GM12891 (cell line): ENCODE measurements around the gene SNAP25.

Source experiments
- DNase-seq: peaks from one replicate; pipeline ENCODE4 v3.0.0; 2011; ENCODE audit warnings: low spot score; ENCODE audit not compliant: insufficient read length
- FAIRE-seq: peaks from 2 replicates; lab custom pipeline; 2011; peaks lifted over from hg19 to GRCh38; lab: Jason Lieb, UNC
- PAX5 ChIP-seq: IDR thresholded peaks from 2 replicates; pipeline ENCODE4 v1.6.1; 2011; ENCODE audit warnings: low read length, moderate library complexity, mild to moderate bottlenecking; ENCODE audit not compliant: insufficient read depth, severe bottlenecking
- POLR2A ChIP-seq: IDR thresholded peaks from 2 replicates; pipeline ENCODE4 v1.6.1; 2011; ENCODE audit warnings: low read depth, low read length, control low read depth
- POLR2AphosphoS5 ChIP-seq: IDR thresholded peaks from 2 replicates; pipeline ENCODE4 v1.6.1; 2011; ENCODE audit warnings: low read depth, low read length, control low read depth
- POU2F2 ChIP-seq: IDR thresholded peaks from 2 replicates; pipeline ENCODE4 v1.6.1; 2011; ENCODE audit warnings: low read depth, mild to moderate bottlenecking, control low read depth, low read length, moderate library complexity
- SPI1 ChIP-seq: IDR thresholded peaks from 2 replicates; pipeline ENCODE4 v1.6.1; 2011; ENCODE audit warnings: low read depth, low read length, control low read depth
- TAF1 ChIP-seq: IDR thresholded peaks from 2 replicates; pipeline ENCODE4 v1.6.1; 2011; ENCODE audit warnings: low read depth, low read length, control low read depth

Gene SNAP25

DNA sequence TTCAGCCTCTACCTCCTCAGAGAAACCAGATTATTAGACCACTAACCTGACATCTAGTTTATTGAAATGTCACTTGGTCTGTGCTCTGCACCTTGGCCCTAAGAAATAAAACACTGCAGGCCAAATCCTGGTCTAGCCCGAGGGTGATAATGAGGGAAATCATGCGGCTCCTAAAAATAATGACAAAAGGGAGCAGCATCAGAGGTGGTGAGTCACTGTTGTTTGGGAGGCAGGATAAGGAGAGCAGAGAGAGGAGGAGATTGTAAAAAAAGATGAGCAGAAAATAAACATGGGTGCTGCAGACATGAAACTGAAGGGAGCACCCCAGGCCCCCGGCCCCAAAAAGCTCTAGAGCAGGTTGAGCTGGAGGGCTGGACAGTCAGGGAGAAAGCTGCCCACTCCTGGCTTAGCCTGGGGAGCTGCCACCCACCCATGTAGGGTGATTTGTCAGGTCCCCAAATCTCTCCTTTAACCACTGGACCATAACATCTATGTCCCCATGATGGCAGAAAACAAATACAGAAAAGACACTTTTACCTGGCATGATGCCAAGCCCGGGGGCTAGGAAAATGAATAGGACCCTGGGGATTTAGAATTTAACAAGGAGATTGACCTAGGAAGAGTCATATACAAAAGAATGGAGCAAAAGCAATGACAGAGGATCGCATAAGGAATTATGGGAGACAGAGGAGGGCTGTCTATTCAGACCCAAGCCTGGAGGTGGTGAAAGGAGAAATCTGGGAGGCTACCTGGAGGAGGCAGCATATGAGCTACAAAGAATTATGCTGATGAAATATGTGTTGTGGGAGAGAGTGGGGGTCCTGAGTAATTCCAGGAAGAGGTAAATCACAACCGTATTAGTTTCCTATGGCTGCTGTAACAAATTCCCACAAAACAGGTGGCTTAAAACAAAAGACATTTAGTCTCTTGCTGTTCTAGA, 103.7 kb downstream of the SNAP25 start:
- FAIRE-seq (no peak), DNase-seq (no peak)
- TF ChIP-seq POLR2AphosphoS5 (no peak), POU2F2 (no peak)

- no peak for TF ChIP-seq POU2F2
- no peak for FAIRE-seq
- DNase-seq: no peak
Measured at GRCh38 chr20:10323729-10324128, 105.1 kb downstream of the SNAP25 start.

DNA sequence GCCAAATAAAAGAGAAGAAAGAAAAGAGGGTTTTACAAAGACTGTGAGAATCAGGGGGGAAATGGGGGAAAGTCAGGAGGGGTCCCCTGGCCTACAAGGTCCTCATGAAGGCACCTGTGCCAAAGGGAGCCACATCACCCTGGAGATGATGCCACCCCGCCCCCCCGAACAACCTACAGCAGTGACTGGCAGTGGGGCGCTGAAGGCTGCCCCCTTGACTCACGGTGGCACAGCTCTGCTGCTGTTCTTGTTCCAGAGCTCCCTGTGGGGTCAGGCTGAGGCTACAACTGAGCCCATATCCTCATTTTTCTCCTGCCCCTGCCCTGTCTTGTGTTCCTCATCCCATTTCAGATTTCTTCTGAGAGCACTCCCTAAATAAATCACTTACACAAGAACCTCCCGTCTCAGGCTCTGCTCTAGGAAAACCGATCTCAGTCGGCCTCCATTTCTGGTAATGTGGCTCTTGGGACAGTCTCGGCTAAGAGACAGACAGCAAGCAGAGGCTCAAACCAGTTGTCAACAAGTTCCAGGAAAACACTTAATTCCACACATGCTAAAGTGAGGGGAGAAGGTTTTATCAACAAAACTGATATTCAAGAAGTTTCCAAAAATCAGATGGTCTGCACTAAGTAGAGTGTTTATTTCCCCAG, 105.7 kb downstream of the SNAP25 start:
- FAIRE-seq (no peak), DNase-seq (no peak)
- TF ChIP-seq TAF1 (no peak), POU2F2 (no peak), SPI1 (no peak)

DNA sequence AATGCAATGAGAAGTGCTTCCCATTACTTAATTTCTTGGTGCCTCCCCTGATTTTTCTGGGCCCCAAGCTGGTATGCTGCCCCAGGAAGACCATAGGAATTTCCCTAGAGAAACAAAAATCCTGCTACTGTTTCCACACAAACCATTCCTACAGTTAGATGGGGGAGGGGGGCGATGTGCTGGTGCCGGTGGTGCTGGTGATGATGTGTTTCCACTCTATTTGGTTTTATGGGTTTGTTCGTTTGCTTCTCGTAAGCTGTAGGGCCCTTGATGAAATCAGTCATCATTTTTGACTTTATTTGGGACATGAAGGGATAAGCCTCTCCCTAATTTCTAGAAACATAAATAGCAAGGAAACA, 110.2 kb downstream of the SNAP25 start:
- no peak for DNase-seq
- TF ChIP-seq POLR2A (no peak), SPI1 (no peak), TAF1 (no peak), POLR2AphosphoS5 (no peak), POU2F2 (no peak), PAX5 (no peak)
- no peak for FAIRE-seq

DNA sequence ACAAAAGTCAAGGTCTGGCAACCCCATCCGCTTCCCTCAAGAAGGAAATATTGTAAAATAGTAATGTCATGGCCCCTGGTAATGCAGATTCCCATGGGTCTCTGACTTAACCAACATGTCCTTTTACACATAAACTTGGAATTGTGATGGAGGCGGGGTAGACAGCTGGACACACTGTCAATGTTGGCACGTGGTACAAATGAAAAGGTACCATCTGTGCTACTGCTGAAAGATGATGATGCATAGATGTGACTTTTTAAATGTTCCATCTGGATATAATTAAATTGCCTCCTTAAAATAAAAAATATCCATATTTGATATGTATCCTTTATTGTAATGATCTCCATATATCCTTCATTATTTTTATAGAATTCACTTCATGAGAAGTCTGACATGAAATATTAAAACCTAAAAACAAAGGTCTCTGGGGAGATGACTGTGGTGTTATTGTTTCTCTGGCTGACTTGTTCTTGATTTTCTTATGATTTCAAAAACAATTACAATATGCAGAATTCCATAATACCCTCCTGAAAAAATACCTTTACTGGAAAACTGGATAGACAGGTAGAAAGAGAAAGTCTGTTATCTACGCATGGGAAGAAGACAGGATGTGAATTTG, 110.9 kb downstream of the SNAP25 start:
- FAIRE-seq (no peak), DNase-seq (no peak)
- TF ChIP-seq POLR2A: no peak
- no peak for TF ChIP-seq PAX5
- TF ChIP-seq SPI1: no peak
- no peak for TF ChIP-seq POU2F2
- TF ChIP-seq TAF1: no peak
- no peak for TF ChIP-seq POLR2AphosphoS5

- DNase-seq (no peak), FAIRE-seq (no peak)
- TF ChIP-seq SPI1: no peak
- no peak for TF ChIP-seq POLR2AphosphoS5
- TF ChIP-seq PAX5: no peak
- TF ChIP-seq POU2F2: no peak
- TF ChIP-seq POLR2A: no peak
- no peak for TF ChIP-seq TAF1
Measured at GRCh38 chr20:10330071-10330470, 111.4 kb downstream of the SNAP25 start.

DNA sequence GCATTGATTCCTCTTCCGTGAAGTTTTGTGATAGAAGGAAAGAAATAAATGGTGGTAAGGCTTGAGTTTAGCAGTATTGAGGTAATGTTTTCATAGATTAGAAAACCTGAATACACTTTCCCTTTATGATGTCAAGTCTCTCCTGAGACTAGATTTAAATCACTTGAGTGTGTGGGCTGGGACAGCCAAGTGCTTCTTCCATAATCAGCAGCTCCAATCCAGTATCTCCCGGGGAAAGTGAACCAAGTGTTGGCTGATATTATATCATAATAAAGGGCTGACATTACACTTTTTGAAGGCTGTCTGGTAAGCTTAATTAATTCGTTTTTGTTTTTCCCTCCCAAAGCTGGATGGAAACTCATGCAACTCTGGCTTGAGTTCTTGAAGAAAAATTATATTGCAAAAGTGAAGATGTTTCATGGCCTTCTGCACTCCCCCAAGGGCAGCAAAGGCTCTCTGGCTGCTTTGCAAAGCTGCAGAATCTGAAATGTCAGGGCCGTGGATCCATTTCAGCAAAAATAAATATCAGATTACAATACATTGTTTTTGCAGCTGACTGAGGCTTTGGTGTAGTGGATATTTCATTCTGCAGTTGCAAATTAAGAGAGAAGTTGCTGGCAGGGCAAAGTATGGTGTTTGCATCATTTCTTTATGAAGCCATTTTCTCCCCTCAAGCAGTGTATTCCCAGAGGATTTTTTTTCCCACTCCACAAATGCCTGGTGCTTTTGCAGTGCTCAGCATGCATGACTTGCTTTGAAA, 114.2 kb downstream of the SNAP25 start:
- FAIRE-seq: no peak
- no peak for TF ChIP-seq TAF1
- DNase-seq: no peak

GRCh38 chr20:10336959-10337729, 118.5 kb downstream of the SNAP25 start:
- FAIRE-seq: no peak
- no peak for DNase-seq
- TF ChIP-seq POLR2A: no peak
- no peak for TF ChIP-seq POU2F2
- no peak for TF ChIP-seq TAF1

- TF ChIP-seq POU2F2 (no peak), SPI1 (no peak), PAX5 (no peak), TAF1 (no peak), POLR2AphosphoS5 (no peak), POLR2A (no peak)
- DNase-seq (no peak), FAIRE-seq (no peak)
Measured at GRCh38 chr20:10338426-10339180, 120.0 kb downstream of the SNAP25 start.
